Activated T-cell treated with anti-CD3 and anti-CD28 coated beads for 1 hour (primary cell): ENCODE measurements around the gene DOCK1.
"Not testable (repeated sequence)": the region's sequence is repeated elsewhere in the genome, so short reads cannot be mapped to it uniquely, and the experiment has no call there.

Source experiments
- DNase-seq: peaks from one replicate; pipeline ENCODE4 v3.0.0-alpha.2; 2020; ENCODE audit warnings: low read depth

Gene DOCK1

GRCh38 chr10:126924915-126925300 lies 19.7 kb downstream of the DOCK1 start:
- DNase-seq, result no peak

GRCh38 chr10:126926568-126926967 lies 21.3 kb downstream of the DOCK1 start:
- no peak for DNase-seq

- DNase-seq, result no peak
Measured at GRCh38 chr10:126927799-126928198, 22.6 kb downstream of the DOCK1 start.

- DNase-seq, result no peak
Measured at GRCh38 chr10:126928274-126928673, 23.0 kb downstream of the DOCK1 start.

GRCh38 chr10:126929391-126929790 lies 24.2 kb downstream of the DOCK1 start:
- no peak for DNase-seq

GRCh38 chr10:126930131-126930882 lies 25.1 kb downstream of the DOCK1 start:
- DNase-seq, result no peak

GRCh38 chr10:126930883-126931503 lies 25.8 kb downstream of the DOCK1 start:
- no peak for DNase-seq

GRCh38 chr10:126931544-126931943 lies 26.3 kb downstream of the DOCK1 start:
- DNase-seq, result no peak

- DNase-seq, result no peak
Measured at GRCh38 chr10:126932516-126932915, 27.3 kb downstream of the DOCK1 start.

- no peak for DNase-seq
Measured at GRCh38 chr10:126933116-126933515, 27.9 kb downstream of the DOCK1 start.

GRCh38 chr10:126935263-126935946 lies 30.2 kb downstream of the DOCK1 start:
- no peak for DNase-seq

GRCh38 chr10:126937026-126937425 lies 31.8 kb downstream of the DOCK1 start:
- DNase-seq, result no peak

GRCh38 chr10:126938121-126938520 lies 32.9 kb downstream of the DOCK1 start:
- not testable (repeated sequence) for DNase-seq

- no peak for DNase-seq
Measured at GRCh38 chr10:126939706-126940105, 34.5 kb downstream of the DOCK1 start.

GRCh38 chr10:126940670-126941310 lies 35.6 kb downstream of the DOCK1 start:
- DNase-seq, result no peak

GRCh38 chr10:126944191-126944590 lies 39.0 kb downstream of the DOCK1 start:
- no peak for DNase-seq

GRCh38 chr10:126945351-126946030 lies 40.3 kb downstream of the DOCK1 start:
- no peak for DNase-seq

GRCh38 chr10:126946746-126947145 lies 41.5 kb downstream of the DOCK1 start:
- no peak for DNase-seq

- no peak for DNase-seq
Measured at GRCh38 chr10:126948355-126949160, 43.3 kb downstream of the DOCK1 start.

GRCh38 chr10:126949161-126949503 lies 43.9 kb downstream of the DOCK1 start:
- no peak for DNase-seq

- no peak for DNase-seq
Measured at GRCh38 chr10:126950401-126951105, 45.3 kb downstream of the DOCK1 start.
